Measurements from ENCODE around the gene ASCC1.

DNA sequence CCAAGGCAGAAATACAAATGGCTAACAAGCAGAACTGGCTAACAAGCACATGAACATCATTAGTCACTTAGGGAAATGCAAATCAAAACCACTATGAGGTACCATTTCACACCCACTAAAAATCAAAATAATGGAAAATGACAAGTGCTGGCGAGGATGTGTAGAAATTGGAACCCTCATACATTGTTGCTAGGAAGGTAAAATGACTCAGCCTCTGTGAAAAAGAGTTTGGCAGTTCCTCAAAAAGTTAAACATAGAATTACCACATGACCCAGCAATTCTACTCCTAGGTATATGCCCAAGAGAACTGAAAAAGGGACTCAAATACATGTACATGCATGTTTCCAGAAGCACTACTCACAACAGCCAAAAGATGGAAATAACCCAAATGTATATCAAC, 53.1 kb downstream of the ASCC1 start:
- TF ChIP-seq, protein P1, sequence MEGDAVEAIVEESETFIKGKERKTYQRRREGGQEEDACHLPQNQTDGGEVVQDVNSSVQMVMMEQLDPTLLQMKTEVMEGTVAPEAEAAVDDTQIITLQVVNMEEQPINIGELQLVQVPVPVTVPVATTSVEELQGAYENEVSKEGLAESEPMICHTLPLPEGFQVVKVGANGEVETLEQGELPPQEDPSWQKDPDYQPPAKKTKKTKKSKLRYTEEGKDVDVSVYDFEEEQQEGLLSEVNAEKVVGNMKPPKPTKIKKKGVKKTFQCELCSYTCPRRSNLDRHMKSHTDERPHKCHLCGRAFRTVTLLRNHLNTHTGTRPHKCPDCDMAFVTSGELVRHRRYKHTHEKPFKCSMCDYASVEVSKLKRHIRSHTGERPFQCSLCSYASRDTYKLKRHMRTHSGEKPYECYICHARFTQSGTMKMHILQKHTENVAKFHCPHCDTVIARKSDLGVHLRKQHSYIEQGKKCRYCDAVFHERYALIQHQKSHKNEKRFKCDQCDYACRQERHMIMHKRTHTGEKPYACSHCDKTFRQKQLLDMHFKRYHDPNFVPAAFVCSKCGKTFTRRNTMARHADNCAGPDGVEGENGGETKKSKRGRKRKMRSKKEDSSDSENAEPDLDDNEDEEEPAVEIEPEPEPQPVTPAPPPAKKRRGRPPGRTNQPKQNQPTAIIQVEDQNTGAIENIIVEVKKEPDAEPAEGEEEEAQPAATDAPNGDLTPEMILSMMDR (IDR thresholded peaks at IDR 0.05) = no peak
- no peak for TF ChIP-seq POLR2AphosphoS5 (IDR thresholded peaks at IDR 0.05)

Data from stomach (tissue), 4 donors.